ELF-1 (cell line): ENCODE data around the gene CDC7.

ENCODE experiments used
- DNase-seq: peaks from one replicate; pipeline ENCODE4 v3.0.0-alpha.2; 2016; ENCODE audit warnings: low read depth, low spot score

CDC7 gene

DNA sequence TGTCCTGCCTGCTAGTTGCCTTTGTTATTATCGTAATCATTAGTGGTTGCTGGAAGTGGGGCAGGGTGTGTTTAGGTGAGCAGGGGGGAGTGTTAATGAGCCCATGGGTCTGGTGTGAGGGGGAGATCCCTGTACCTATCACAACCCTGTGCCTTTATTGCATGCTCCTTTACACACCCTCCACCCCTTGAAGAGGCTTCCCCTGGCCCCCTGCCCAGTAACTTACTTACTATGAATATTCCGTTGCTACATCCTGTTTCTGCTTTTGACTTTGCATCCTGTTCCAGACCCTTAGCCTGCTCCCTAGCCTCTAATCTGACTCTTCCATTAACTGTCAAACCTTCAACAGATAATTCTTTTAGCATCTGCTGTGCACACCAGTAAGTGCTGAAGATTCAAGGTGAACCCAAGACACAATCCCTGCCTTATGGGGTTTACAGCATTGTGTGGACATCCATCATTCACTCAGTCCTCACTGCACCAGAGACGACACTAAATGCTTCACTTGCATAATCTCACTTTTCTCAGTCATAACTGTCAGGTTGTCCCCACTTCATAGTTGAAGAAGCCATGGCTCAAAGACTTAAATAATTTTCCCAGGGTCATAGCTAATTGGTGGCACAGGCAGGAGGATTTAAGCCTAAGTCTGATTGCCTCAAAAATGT lies 47.9 kb downstream of the CDC7 start:
- DNase-seq: no peak

DNA sequence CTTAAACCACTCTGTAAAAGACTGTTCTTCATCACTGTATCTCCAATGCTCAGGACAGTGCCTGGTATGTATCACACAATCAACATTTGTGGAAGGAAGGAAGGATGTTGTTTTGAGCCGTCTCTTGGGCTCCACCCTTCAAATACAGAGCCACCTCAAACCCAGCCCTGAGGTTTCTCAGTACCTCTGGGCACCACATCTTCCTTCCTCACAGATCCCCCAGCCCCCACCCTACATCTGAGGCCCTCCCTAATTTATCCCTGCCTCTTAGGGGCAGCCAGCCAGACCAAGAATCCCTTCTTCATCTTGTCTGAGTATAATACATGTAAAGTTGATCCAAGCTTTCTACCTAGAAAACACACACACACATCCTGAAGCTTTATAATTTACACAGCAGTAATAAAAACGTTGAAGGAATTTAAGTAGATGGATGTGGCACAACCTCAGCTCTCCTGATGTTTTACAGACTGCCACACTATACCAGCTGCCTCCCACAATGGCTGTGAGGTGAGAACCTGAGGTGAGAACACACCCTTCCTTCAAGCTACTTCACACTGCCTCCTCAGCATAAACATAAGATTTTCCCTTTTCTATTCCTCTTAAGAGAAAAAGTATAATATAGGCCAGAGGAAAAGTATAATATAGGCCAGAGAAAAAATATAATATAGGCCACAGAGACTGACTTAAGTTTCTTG lies 48.5 kb downstream of the CDC7 start:
- DNase-seq: no peak

DNA sequence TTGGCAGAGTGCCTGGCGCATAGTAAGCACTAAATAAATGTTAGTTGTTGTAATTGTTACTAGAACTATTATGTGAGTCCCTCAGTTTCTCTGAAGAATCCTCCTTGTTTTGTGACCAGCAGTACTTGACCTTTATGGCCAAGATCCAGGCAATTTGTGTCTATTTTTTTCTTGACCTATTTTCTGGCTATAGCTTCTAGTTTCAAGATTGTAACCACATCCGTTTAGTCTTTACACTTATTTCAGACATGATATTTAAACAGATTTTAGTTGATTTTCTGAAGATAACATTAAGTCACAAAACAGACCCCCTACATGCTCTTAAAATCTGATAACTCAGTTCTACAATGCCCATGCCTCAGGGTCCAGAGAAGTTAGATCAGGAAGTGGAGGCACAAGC lies 50.3 kb downstream of the CDC7 start:
- no peak for DNase-seq

DNA sequence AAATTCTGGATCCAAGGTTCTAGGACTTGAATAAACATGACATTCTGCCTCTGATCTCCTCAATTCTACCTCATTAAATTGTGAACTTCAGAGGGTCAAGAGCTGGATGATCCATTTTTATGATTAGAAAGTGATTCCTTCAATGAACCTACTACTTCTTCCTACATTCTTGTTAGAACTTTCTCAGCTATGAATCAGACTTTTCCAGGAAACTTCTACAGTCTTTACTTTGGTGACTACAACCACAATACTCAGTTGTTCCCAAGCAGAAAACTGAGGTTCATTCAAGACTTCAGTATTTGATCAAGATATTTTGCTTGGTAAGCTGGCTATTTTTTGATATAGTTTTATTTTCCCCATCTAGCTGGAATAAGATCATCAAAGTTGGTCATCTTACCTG lies 51.4 kb downstream of the CDC7 start:
- DNase-seq: no peak

DNA sequence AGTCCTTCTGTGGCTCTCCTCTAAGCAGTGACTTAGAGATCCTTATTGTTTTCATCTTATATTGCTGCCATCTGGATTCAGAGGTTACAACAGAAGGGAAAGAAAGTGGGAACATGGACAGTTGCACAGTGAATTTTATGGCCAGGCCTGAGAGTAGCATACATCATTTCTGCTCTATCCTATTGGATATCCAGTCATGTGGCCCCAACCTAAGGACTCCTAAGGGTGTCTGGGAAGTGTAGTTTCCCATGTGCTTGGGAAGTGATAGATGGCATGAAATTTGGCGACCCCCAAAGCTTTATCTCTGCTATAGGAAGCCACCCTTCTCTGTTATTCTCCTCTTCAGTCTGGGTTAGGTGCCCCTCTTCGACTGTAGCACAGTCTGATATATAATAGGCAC lies 51.9 kb downstream of the CDC7 start:
- DNase-seq: no peak

DNA sequence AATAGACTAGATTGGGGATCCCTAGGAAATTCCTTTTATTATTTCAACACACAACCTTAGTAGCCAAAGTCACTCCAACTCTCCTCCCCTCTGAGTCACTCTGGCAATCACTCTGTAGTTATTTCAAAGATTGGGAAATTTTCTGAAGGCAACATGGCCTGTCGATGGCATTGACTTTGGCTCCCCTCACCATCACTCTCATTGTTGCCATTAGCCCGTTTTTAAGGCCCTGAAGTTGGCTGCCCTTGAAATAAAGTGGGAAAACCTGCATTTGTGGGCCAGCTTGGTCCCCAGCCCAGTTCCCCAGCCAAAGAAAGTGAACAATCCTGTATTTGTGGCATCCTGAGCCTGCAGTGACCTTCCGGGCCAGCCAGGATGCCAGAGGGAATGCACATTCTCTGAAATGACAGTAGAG lies 52.5 kb downstream of the CDC7 start:
- DNase-seq: peak; percentile 39

DNA sequence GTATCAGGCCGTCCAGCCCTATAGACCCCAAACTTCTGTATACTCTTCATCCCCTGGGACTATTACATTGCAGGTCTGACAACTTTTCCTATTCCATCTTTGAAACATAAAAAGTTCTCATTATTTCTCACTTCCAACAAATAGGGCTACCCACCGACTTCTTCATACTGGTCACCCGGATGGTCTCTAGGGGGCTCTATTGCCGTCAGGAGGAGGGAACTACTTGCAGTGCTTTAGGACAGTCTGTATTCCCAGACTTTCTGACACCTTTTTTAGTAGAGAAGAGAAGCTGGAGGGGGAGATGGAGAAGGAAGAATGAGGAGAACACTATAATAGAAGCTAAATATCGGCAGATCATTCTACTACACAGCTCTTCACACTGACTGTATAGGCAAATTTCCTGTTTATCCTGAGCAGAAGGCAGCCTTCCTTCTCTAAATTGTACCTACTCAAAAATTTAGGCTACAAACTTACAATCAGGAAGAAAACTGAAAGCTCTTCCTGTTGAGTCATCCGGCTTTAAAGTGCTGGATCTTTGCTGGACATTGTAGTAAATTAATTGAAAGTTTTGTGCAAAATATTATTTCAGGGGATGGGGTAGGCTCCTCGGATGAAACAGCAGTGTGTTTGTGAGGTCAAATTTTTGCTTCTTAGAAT lies 54.6 kb downstream of the CDC7 start:
- no peak for DNase-seq

DNA sequence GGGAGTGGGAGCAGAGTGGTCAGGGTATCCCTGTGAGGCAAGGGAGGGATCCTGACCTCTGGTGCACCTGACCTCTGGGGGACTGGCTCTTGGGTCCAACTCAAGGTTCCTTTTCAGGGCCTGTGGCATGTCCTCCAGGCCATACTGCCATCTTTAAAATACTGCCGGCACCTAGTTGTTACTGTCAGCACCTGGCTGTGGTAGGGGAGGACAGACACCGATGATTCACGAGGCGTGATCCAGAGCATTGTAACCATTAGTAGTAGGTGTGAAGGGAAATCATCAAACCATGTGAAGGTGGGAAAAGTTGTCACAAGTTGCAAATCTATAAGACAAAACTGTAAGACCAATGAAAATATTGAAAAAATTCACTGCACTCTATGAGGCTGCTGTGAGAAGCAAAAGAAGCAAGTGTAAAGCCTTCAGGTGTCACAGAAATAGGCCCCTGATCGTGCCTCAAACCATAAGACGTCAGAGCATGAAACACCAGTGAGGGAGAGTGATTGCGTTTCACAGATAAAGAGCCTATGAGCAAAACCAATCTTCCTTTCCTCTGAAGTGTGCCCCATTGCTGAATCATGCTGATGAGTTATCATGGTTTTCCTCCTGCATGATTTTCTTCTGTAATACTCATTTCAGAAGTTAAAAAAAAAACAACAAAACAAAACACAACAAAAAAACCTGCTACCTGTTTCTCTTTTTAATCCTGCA lies 55.3 kb downstream of the CDC7 start:
- no peak for DNase-seq

DNA sequence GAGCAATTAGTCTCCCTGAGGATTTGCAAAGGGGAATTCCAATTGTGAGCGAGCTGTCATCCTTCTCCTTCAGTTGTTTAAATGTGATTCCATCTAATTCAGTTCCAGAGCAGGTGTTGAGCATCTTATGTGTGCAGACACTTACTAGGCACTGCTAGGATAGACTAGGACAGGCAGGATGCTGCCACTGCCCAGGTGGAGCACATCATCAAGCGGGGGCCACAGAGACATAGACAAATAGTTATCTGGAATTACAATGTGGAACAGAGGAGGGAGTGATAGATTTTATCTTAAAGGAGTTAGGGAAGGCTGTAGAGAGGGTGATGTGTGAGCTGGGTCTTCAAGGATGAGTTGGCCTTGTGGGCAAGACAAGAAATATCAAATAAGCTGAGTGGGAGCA lies 55.9 kb downstream of the CDC7 start:
- no peak for DNase-seq

DNA sequence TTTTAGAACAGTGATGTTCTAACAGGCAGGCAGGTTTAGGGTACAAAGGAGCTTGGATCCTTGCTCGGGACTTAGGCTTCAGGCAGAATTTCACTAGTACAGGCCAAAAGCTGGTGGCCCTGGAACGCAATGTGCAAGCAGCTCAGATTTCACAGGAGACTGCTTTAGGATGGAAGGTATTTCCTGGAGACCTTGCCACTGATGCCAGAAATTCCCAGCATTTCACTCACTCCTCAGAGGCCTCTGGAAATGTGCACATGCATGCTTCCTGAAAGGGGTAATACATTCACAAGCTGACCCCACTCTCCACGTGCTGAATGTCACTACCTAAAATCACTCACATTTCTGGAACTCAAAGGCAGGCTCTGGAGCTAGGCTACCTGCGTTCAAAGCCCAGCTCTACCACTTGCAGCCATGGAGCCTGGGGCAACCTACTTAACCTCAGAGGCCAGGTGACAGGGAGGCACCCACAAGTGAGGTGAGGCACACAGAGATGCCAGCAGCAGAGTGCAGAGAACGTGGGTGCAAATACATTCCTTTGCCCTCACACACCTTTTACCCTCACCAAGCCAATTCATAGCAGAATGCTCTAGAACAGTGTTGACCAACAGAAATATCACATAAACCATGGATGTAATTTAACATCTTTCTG lies 56.5 kb downstream of the CDC7 start:
- DNase-seq: no peak

DNA sequence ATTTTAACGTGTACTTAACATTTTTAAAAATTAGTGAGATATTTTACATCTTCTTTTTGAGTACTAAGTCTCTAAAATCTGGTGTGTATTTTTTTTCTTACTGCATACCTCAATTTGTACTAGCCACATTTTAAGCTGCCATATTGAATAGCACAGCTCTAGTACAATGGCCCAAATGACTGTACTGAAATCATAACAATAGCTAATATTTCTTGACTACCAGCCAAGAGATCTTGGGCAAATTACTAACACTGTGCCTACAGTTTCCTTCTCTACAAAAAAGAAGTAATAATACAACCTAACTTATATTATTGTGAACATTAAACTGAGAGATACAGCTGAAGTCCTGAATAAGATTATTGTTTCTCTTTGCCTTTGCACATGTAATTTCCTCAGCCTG lies 57.2 kb downstream of the CDC7 start:
- no peak for DNase-seq

DNA sequence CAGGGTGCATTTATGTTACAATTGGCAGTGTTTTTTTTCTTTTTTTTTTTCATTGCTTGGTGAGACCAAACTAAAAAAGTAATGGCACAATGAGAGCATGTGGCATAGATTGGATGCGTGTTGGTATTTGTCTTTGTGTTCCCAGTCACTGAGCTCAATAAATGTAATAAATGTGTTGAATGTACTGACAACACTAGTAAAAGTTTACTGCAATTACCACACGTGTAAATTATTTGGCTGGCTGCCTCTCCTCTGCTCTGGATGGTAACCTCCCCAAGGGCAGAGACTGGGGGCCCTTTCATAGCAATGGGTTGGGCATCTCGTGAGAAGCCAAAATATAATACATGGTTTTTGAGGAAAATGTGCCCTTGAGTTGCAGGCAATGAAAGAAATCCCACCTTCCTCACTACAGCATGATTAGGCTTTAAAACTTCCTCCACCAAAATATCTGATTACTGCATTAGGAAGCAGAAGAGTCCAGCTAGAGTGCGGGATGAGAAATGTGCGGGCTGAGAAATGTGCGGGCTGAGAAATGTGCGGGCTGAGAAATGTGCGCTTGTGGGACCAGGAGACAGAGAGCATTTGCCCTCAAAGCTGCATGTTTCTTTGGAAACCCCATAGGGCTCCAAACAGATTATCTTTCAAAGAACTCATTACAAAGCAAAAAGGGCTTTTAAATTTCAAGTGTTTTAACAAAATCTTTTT lies 58.5 kb downstream of the CDC7 start:
- DNase-seq: no peak

DNA sequence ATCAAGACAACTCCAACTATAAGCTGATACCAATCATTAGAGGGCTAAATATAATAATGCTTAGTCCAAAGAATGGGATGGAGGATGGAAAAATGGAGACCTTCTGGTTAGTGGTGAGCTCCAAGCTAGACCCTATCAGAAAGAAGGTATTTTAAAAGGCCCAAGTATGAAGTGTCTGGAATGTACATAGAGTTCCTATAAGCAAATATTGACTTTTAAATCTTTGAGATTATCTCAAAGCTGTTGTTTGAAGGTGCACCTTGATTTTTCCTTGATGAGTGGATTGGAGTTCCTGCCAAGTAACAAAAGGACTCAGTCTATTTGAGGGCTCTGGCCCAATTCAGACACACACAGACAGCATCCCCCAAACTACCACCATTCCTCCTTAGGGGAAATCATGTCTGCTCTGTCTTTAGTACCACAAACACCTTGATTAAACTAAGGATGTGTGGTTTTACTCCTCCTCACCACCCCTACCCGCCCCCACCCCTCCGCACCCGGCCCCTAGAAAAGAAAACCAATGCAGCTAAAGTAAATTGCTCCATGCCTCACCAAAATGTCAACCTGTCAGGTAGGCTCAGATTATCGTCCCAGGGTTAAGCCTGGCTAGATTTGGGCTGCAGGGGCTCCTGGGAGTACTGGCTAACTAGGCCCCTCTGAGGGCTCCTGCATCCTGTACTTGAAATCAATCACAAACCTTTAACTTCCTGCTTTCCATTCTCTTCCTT lies 59.4 kb downstream of the CDC7 start:
- no peak for DNase-seq

DNA sequence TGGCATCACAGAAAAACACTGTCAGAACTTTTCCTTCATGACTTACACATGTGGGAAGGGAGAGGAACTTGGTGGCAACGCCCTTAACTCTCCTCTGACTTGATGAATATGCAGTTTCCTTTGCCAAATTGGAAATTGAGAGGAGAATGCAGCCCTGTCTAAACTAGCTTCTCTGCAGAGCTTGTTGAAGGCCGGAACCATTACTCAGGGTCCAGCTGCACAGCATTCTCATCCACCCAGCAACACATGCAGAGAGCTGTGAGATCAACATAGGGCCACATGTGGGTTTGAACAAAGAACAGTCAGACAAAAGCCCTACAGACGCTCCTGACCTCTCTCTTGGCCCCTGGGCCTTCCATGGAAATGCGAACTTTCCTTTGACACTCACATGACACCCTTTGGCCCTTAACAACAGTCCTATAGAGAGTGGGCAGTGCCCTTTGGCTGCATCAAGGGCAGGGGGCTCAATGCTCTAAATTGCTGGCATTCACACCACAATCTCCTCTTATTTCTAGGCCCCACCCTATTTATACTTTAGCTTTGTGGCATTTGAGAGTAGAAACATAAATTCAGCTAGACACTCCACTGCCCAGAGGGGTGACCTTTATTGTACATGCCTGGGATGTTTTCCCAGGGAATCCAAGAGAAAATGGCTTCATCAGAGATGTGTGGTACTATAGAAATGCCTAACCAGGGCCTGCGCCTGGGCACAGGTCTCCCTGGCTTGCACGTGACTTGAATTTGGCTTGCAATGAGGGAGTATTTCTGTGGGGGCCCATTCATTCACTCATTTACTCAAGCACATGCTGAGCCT lies 64.4 kb downstream of the CDC7 start:
- DNase-seq: peak; percentile 62

DNA sequence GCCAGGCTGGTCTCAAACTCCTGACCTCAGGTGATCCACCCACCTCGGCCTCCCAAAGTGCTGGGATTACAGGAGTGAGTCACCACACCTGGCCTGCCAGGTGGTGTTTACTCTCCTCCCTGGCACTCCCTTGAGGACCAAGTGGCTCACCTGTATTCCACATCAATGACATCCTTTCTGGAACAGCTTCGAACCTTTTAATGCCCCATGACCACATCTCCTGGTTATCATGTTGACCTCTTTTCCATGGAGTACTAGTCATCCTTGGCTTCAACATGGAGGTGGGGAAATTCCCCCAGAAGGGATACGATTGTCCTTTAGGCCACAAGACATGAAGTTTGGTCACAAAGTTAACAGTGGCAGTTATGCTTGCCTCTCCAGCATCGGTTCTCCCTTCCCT lies 66.9 kb downstream of the CDC7 start:
- DNase-seq: no peak

DNA sequence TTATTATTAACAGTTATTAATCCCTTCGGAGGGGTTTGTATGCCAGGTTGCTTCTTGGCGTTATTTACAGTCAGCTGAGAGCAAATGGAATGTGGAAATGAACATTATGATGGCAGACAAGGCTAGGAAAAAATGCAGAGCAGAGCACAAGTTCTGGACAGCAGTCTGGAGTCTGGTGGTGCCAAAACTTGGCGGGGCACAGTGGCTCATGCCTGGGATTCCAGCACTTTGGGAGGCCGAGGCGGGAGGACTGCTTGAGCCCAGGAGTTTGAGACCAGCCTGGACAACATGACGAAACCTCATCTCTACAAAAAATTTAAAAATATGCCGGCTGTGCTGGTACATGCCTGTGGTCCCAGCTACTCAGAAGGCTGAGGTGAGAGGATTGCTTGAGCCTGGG lies 67.6 kb downstream of the CDC7 start:
- no peak for DNase-seq

DNA sequence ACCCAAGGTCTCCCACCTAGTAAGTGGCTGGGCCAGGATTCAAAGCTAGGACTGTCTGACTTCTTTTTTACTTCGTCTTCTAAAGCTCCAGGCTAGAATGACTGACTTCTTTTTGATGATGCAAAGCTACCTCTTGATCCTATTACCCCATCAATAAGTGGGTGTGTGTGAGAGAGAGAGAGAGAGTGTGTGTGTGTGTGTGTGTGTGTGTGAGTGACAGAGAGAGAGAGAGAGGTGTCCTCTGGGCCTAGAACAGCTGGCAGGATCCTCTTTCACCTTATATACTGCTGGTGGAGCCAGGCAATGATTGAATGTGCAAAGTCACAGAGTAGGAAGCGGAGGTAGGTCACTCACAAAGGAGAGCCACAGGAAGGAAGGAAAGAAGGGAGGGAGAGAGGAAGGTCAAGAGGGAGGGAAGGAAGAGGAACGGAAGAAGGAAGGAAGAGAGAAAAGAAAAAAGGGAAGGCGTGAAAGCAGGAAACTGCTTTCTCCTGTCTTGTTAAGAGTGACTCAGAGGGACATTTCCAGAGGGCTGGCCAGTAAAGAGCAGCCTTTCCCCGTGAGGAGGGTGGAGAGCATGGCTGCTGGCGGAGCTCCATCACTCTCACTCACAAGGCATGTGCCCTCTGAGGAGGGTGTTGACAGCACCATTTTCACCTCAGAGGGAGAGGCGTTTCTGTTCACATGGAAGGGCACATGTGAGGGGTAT lies 68.9 kb downstream of the CDC7 start:
- DNase-seq: no peak

DNA sequence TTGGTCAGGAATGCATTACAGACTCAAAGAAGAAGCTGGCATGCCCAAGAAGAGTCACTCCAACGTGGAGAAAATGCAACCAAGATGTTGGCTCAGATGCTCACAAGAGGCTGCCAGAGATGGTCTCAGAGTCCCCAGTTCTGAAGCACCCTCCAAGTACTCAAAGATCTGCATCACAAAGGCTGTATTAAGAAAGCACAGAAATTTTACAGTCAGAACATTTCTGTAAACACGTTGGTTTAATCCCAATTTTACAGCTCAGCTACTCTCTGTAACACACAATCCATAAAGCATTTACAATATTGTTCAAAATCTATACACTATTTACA lies 69.4 kb downstream of the CDC7 start:
- DNase-seq: no peak

DNA sequence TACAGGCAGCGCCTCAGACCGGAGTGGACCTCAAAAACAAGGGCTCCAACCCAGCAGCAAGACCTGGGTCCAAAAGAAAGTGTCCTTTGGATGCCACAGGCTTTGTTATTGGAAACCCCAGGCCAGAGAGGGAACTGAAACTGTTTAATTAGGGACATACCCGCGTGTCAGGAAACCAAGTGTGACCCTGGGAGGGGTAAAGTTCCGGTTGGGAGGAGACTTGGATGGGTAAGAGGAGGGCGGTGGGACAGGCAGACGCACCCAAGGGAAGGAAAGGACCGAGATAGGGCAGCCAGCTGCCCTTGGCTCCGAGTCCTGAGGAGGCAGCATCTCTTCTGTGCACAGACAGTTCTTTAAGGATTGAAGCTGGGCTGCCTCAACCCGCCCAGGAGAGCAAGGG lies 71.4 kb downstream of the CDC7 start:
- DNase-seq: no peak
